Right lobe of liver (tissue), 6 donors: ENCODE data around the gene SYNPO. TPM values are rescaled to one million over a fixed set of nuclear protein-coding genes. Genes with fewer than 3 reads are reported as not detected.
A peak's percentile ranks its signal among the peaks of the same experiment; 100 is the strongest.

Experiments used
- ATAC-seq, 4 donors: fragments of 200-7000 bp; cut with Tn5 transposase; one replicate each; pipeline ENCODE4 v1.9.1; 2020; ENCODE audit warnings: mild to moderate bottlenecking in 4 of 4, moderate library complexity in 4 of 4
- DNase-seq, 3 donors: peaks; one replicate each; pipeline ENCODE4 v3.0.0-alpha.2; 2020
- H3K27ac ChIP-seq, 3 donors: fragments of 200-600 bp; one replicate each; pipeline ENCODE4 v1.8.0; 2022
- H3K27me3 ChIP-seq, 2 donors: fragments of 200-600 bp; one replicate each; pipeline ENCODE4 v1.8.0; 2022
- H3K36me3 ChIP-seq, 4 donors: fragments of 200-600 bp; sonication (generic) in 1 of 4; one replicate each; pipeline versions ENCODE4 v1.5.1 to v1.8.0; 2017 to 2022; ENCODE audit warnings: control low read depth in 1 of 4
- H3K4me1 ChIP-seq, 4 donors: fragments of 200-600 bp; sonication (generic) in 1 of 4; one replicate each; pipeline versions ENCODE4 v1.5.1 to v1.8.0; 2017 to 2022; ENCODE audit warnings: control low read depth in 1 of 4
- H3K4me3 ChIP-seq, 3 donors: fragments of 200-600 bp; one replicate each; pipeline ENCODE4 v1.8.0; 2022
- H3K9me3 ChIP-seq, 4 donors: fragments of 200-600 bp; sonication (generic) in 1 of 4; one replicate each; pipeline versions ENCODE4 v1.5.1 to v1.8.0; 2017 to 2022; ENCODE audit warnings: control low read depth in 1 of 4
- CTCF ChIP-seq, 4 donors: fragments of 200-600 bp in 3 of 4; fragments of 450-650 bp in 1 of 4; IDR thresholded peaks; one replicate each; pipeline versions ENCODE4 v1.5.1 to v1.8.0; 2016 to 2022; ENCODE audit warnings: antibody characterized with exemption in 4 of 4, mild to moderate bottlenecking in 2 of 4
- POLR2A ChIP-seq: fragments of 450-650 bp; IDR thresholded peaks from one replicate; pipeline ENCODE4 v1.6.1; 2017; ENCODE audit warnings: antibody characterized with exemption, mild to moderate bottlenecking
- WGBS: methylation state at CpG from one replicate; pipeline ENCODE4 v1.1.6; 2018; ENCODE audit warnings: low coverage, low lambda C conversion rate; ENCODE audit not compliant: insufficient coverage; ENCODE audit errors: missing lambda C conversion rate; 5-methylcytosine and 5-hydroxymethylcytosine counted together
- intact Hi-C, 2 donors: fragments of 100-400 bp; cut with DNase I; formaldehyde crosslinking; loops; one replicate each; pipeline versions ENCODE4 v1.11.2 to v1.14.1; 2022
- long read RNA-seq: library from polyadenylated mRNA; unstranded; transcript quantifications from one replicate; pipeline ENCODE4 v2.0.0, GENCODE V29; 2019
- total RNA-seq, 6 experiments: library from RNA; depleted of rRNA in 2 of 6; stranded (reverse); fragments of >200 nt in 2 of 6; fragmentation: NEBNext Ultra II Directional in 3 of 6; extraction: Animal tissue kit (Norgen Biotek cat#: 25700) in 3 of 6; gene quantifications; one replicate each; pipeline versions ENCODE4 v1.1.0 to v1.2.4, GENCODE V29; 2016 to 2023
- donor health status: DM: no; HTN: yes; CAD: no.
- donor health status: DM: no; HTN: no; CAD: no.
- donor health status: DM: no; HTN: no; CAD: no.
- donor health status: DM: no; HTN: yes; CAD: no.
- donor health status: DM: no; HTN: yes; CAD: no.

Gene SYNPO
- 10 to 100 TPM; 23.4 to 51.8 (median 35.6) TPM for total RNA-seq
- long read RNA-seq, partial matches to known transcripts: 0 of 2 reads
- long read RNA-seq, other reads (novel, unspliced or antisense): 2 of 2 reads

- Histone ChIP-seq H3K9me3 (no peaks in the 10 kb centered on the region), H3K4me1 (peaks cover 0 to 83% (median 42%) of the 10 kb centered on the region in 4 donors), H3K36me3 (no peaks in the 10 kb centered on the region), H3K4me3 (peak within 1 kb of the TSS; percentile 51 to 83 (median 63)), H3K27ac (peak within 1 kb of the TSS; percentile 68 to 91 (median 91)), H3K27me3 (no peaks in the 10 kb centered on the region)
- peak; percentile 60 for TF ChIP-seq POLR2A
- no peak for TF ChIP-seq CTCF (IDR thresholded peaks at IDR 0.05)
- ATAC-seq: peak; percentile 50 to 64 (median 56)
- WGBS: 9% methylated on average over 14 of the region's 14 CpGs
- peak; percentile 75 to 83 (median 80) for DNase-seq
- intact Hi-C loops: loop anchor here in 1 of 2 donors (10.0 kb wide), 1 partner anchor 54 kb away; no protein-coding TSS in a partner anchor
These were observed at the start of gene SYNPO for GRCh38 chr5:150640311-150641005. SYNPO (plus strand) TSS chr5:150640660; CDS start chr5:150648276, 7,616 bp downstream.

- Histone ChIP-seq H3K9me3 (no peaks in the 10 kb centered on the region), H3K4me3 (no peak overlapping the region), H3K27ac (peak overlapping the region in 2 of 3 donors; percentile 38 to 51), H3K27me3 (no peaks in the 10 kb centered on the region), H3K36me3 (no peaks in the 10 kb centered on the region), H3K4me1 (peaks cover 0 to 27% (median 14%) of the 10 kb centered on the region in 4 donors)
- DNase-seq (peak in 2 of 3 donors; percentile 50 to 56), ATAC-seq (peak; percentile 12 to 47 (median 22))
- intact Hi-C loops: no loop called here
- WGBS: 48% methylated on average over 6 of the region's 12 CpGs
- TF ChIP-seq CTCF (IDR thresholded peaks at IDR 0.05) (no peak), POLR2A (no peak)
These were observed 49.3 kb upstream of the SYNPO start for GRCh38 chr5:150590979-150591695.

- H3K9me3 ChIP-seq: no peaks in the 10 kb centered on the region
- peaks cover 0 to 27% (median 14%) of the 10 kb centered on the region in 4 donors for H3K4me1 ChIP-seq
- ATAC-seq: no peak
- intact Hi-C loops: no loop called here
- no peaks in the 10 kb centered on the region for H3K27me3 ChIP-seq
- H3K36me3 ChIP-seq: no peaks in the 10 kb centered on the region
- TF ChIP-seq POLR2A: no peak
- TF ChIP-seq CTCF (IDR thresholded peaks at IDR 0.05): no peak
- H3K27ac ChIP-seq: no peak overlapping the region
- 72% methylated on average over 4 of the region's 4 CpGs for WGBS
- DNase-seq: peak in 1 of 3 donors; percentile 24
- H3K4me3 ChIP-seq: no peak overlapping the region
These were observed 46.9 kb upstream of the SYNPO start for GRCh38 chr5:150593593-150593992.

- intact Hi-C loops: no loop called here
- no CpG with 5 or more reads among the region's 7 CpGs for WGBS
- Histone ChIP-seq H3K9me3 (no peaks in the 10 kb centered on the region), H3K27ac (no peak overlapping the region), H3K4me1 (peaks cover 0 to 27% (median 12%) of the 10 kb centered on the region in 4 donors), H3K36me3 (no peaks in the 10 kb centered on the region), H3K27me3 (no peaks in the 10 kb centered on the region), H3K4me3 (no peak overlapping the region)
- TF ChIP-seq CTCF (IDR thresholded peaks at IDR 0.05): no peak
- no peak for TF ChIP-seq POLR2A
- no peak for ATAC-seq
- DNase-seq: peak in 2 of 3 donors; percentile 22 to 48
These were observed 46.5 kb upstream of the SYNPO start for GRCh38 chr5:150593996-150594395.
